ENCODE measurements around the gene APOL4.

GRCh38 chr22:36143066-36143815, 58.4 kb downstream of the APOL4 start:
- TF ChIP-seq RFX5 (IDR thresholded peaks at IDR 0.05; ENCODE audit: low read depth, low read length) (no peak), POLR2A (IDR thresholded peaks at IDR 0.05; ENCODE audit: low read depth, low read length) (no peak), CTCF (conservative IDR thresholded peaks at IDR 0.05; ENCODE audit: low read depth, low read length) (no peak)
